HG03066 (cell line): ENCODE measurements around the gene CPSF4L.
"Not testable (repeated sequence)": the region's sequence is repeated elsewhere in the genome, so short reads cannot be mapped to it uniquely, and the experiment has no call there.

Experiments used
- ATAC-seq: cut with Tn5 transposase; IDR thresholded peaks from one replicate; pipeline ENCODE4 v1.9.1; 2021; ENCODE audit warnings: low read depth; ENCODE audit not compliant: unreplicated experiment

The CPSF4L gene

GRCh38 chr17:73271072-73271471, 9.4 kb upstream of the CPSF4L start:
- peak; percentile 99 for ATAC-seq

- ATAC-seq = no peak
Observed at GRCh38 chr17:73269791-73270190, 8.1 kb upstream of the CPSF4L start.

- no peak for ATAC-seq
Observed at GRCh38 chr17:73269329-73269615, 7.6 kb upstream of the CPSF4L start.

GRCh38 chr17:73268582-73269328, 7.1 kb upstream of the CPSF4L start:
- no peak for ATAC-seq

- ATAC-seq = no peak
Observed at GRCh38 chr17:73267648-73268537, 6.2 kb upstream of the CPSF4L start.

- ATAC-seq = no peak
Observed at GRCh38 chr17:73266796-73267195, 5.1 kb upstream of the CPSF4L start.

- ATAC-seq = no peak
Observed at GRCh38 chr17:73265646-73266640, 4.3 kb upstream of the CPSF4L start.

- ATAC-seq = not testable (repeated sequence)
Observed at GRCh38 chr17:73264448-73264847, 2.8 kb upstream of the CPSF4L start.

- no peak for ATAC-seq
Observed at GRCh38 chr17:73262676-73263642, 1.3 kb upstream of the CPSF4L start.

- ATAC-seq = no peak
Observed at GRCh38 chr17:73261952-73262675, 434 bp upstream of the CPSF4L start.

GRCh38 chr17:73257516-73257915, 4.2 kb downstream of the CPSF4L start:
- no peak for ATAC-seq

GRCh38 chr17:73256220-73256619, 5.5 kb downstream of the CPSF4L start:
- no peak for ATAC-seq

GRCh38 chr17:73255671-73256181, 6.0 kb downstream of the CPSF4L start:
- no peak for ATAC-seq

- ATAC-seq = no peak
Observed at GRCh38 chr17:73251871-73252270, 9.8 kb downstream of the CPSF4L start.

GRCh38 chr17:73250851-73251640, 10.6 kb downstream of the CPSF4L start:
- no peak for ATAC-seq

GRCh38 chr17:73249700-73250099, 12.0 kb downstream of the CPSF4L start:
- no peak for ATAC-seq

- no peak for ATAC-seq
Observed at GRCh38 chr17:73248532-73248931, 13.1 kb downstream of the CPSF4L start.

GRCh38 chr17:73247726-73248125, 14.0 kb downstream of the CPSF4L start:
- no peak for ATAC-seq
